DMS153 treated with DMSO at 0.1 percent for 48 hours (cell line): ENCODE results near the gene PRSS3.
"Not testable (repeated sequence)": the region's sequence is repeated elsewhere in the genome, so short reads cannot be mapped to it uniquely, and the experiment has no call there.

Source experiments
- DNase-seq: peaks from one replicate; lab custom pipeline; 2025; ENCODE audit not compliant: unreplicated experiment; lab: John Stamatoyannopoulos, UW

Gene PRSS3

GRCh38 chr9:33785914-33786313 is 9.4 kb upstream of the PRSS3 start:
- DNase-seq, result no peak

- no peak for DNase-seq
Observed at GRCh38 chr9:33786681-33787080, 8.7 kb upstream of the PRSS3 start.

GRCh38 chr9:33787839-33788238 is 7.5 kb upstream of the PRSS3 start:
- no peak for DNase-seq

- DNase-seq, result not testable (repeated sequence)
Observed at GRCh38 chr9:33789429-33789828, 5.9 kb upstream of the PRSS3 start.

- DNase-seq, result no peak
Observed at GRCh38 chr9:33791117-33791516, 4.2 kb upstream of the PRSS3 start.

GRCh38 chr9:33793496-33793895 is 1.9 kb upstream of the PRSS3 start:
- not testable (repeated sequence) for DNase-seq

- DNase-seq, result no peak
Observed at GRCh38 chr9:33794560-33794959, 801 bp upstream of the PRSS3 start.

- DNase-seq, result no peak
Observed at GRCh38 chr9:33795819-33796218, 458 bp downstream of the PRSS3 start.

- DNase-seq, result not testable (repeated sequence)
Observed at GRCh38 chr9:33796679-33797078, 1.3 kb downstream of the PRSS3 start.

GRCh38 chr9:33797837-33798236 is 2.5 kb downstream of the PRSS3 start:
- DNase-seq, result no peak

GRCh38 chr9:33798545-33798944 is 3.2 kb downstream of the PRSS3 start:
- DNase-seq, result no peak

GRCh38 chr9:33799928-33800704 is 4.8 kb downstream of the PRSS3 start:
- DNase-seq, result no peak

GRCh38 chr9:33800886-33801285 is 5.5 kb downstream of the PRSS3 start:
- DNase-seq, result no peak

GRCh38 chr9:33801943-33802500 is 6.7 kb downstream of the PRSS3 start:
- not testable (repeated sequence) for DNase-seq

GRCh38 chr9:33804196-33804595 is 8.8 kb downstream of the PRSS3 start:
- not testable (repeated sequence) for DNase-seq

GRCh38 chr9:33807156-33807555 is 11.8 kb downstream of the PRSS3 start:
- DNase-seq, result peak; percentile 54

- DNase-seq, result not testable (repeated sequence)
Observed at GRCh38 chr9:33808979-33809322, 13.6 kb downstream of the PRSS3 start.

- no peak for DNase-seq
Observed at GRCh38 chr9:33809506-33809905, 14.1 kb downstream of the PRSS3 start.

GRCh38 chr9:33813712-33814641 is 18.6 kb downstream of the PRSS3 start:
- DNase-seq, result no peak

- DNase-seq, result no peak
Observed at GRCh38 chr9:33815781-33816180, 20.4 kb downstream of the PRSS3 start.

GRCh38 chr9:33816327-33817252 is 21.2 kb downstream of the PRSS3 start, which contains the start of gene UBE2R2:
Gene UBE2R2 (plus strand): TSS chr9:33817160. CDS start chr9:33817758, 598 bp downstream.
- peak; percentile 62 for DNase-seq
